ENCODE measurements around the gene DEDD2.

DEDD2 gene

GRCh38 chr19:42248270-42249148, 31.0 kb upstream of the DEDD2 start:
- no peak overlapping the region for H3K27ac ChIP-seq
- peaks cover 20% of the 10 kb centered on the region for H3K36me3 ChIP-seq
- H3K27me3 ChIP-seq (ENCODE audit: insufficient read depth, low read depth, severe bottlenecking) = no peaks in the 10 kb centered on the region
- H3K9me3 ChIP-seq (ENCODE audit: severe bottlenecking) = no peaks in the 10 kb centered on the region
- TF ChIP-seq, protein P1, sequence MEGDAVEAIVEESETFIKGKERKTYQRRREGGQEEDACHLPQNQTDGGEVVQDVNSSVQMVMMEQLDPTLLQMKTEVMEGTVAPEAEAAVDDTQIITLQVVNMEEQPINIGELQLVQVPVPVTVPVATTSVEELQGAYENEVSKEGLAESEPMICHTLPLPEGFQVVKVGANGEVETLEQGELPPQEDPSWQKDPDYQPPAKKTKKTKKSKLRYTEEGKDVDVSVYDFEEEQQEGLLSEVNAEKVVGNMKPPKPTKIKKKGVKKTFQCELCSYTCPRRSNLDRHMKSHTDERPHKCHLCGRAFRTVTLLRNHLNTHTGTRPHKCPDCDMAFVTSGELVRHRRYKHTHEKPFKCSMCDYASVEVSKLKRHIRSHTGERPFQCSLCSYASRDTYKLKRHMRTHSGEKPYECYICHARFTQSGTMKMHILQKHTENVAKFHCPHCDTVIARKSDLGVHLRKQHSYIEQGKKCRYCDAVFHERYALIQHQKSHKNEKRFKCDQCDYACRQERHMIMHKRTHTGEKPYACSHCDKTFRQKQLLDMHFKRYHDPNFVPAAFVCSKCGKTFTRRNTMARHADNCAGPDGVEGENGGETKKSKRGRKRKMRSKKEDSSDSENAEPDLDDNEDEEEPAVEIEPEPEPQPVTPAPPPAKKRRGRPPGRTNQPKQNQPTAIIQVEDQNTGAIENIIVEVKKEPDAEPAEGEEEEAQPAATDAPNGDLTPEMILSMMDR (IDR thresholded peaks at IDR 0.05; ENCODE audit: low read depth, low read length) = no peak
- no peak overlapping the region for H3K4me3 ChIP-seq (ENCODE audit: low read depth, low read length)
- DNase-seq = no peak

- no peaks in the 10 kb centered on the region for H3K27me3 ChIP-seq (ENCODE audit: insufficient read depth, low read depth, severe bottlenecking)
- H3K36me3 ChIP-seq = peaks cover 20% of the 10 kb centered on the region
- TF ChIP-seq, protein P1 (IDR thresholded peaks at IDR 0.05; ENCODE audit: low read depth, low read length) = no peak
- no peak for DNase-seq
- no peaks in the 10 kb centered on the region for H3K9me3 ChIP-seq (ENCODE audit: severe bottlenecking)
- H3K4me3 ChIP-seq (ENCODE audit: low read depth, low read length) = no peak overlapping the region
- no peak overlapping the region for H3K27ac ChIP-seq
Measured at GRCh38 chr19:42247640-42248199, 30.2 kb upstream of the DEDD2 start.

- H3K27ac ChIP-seq = peak overlapping the region; percentile 38; the same call in 1 of the 2 replicates
- peaks cover 20% of the 10 kb centered on the region for H3K36me3 ChIP-seq
- TF ChIP-seq, protein P1 (IDR thresholded peaks at IDR 0.05; ENCODE audit: low read depth, low read length) = no peak
- H3K9me3 ChIP-seq (ENCODE audit: severe bottlenecking) = no peaks in the 10 kb centered on the region
- DNase-seq = no peak
- H3K27me3 ChIP-seq (ENCODE audit: insufficient read depth, low read depth, severe bottlenecking) = no peaks in the 10 kb centered on the region
- H3K4me3 ChIP-seq (ENCODE audit: low read depth, low read length) = no peak overlapping the region
Measured at GRCh38 chr19:42246922-42247639, 29.6 kb upstream of the DEDD2 start.

GRCh38 chr19:42246143-42246921, 28.9 kb upstream of the DEDD2 start:
- peaks cover 20% of the 10 kb centered on the region for H3K36me3 ChIP-seq

DNA sequence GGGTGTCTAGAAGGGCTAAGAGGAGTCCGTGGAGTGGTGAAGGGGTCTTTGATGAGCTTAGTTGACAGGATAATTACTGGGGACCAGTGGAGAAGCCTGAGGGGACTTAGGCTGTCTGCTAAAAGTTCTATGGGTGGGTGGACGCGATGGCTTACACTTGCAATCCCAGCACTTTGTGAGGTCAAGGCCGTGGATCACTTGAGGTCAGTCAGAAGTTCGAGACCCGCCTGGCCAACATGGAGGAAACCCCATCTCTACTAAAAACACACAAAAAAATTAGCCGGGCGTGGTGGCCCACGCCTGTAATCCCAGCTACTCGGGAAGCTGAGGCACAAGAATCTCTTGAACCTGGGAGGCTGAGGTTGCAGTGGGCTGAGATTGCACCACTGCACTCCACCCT, 27.8 kb upstream of the DEDD2 start:
- Histone ChIP-seq H3K9me3 (ENCODE audit: severe bottlenecking) (no peaks in the 10 kb centered on the region), H3K4me3 (ENCODE audit: low read depth, low read length) (no peak overlapping the region), H3K27ac (no peak overlapping the region; the same call in 1 of the 2 replicates), H3K27me3 (ENCODE audit: insufficient read depth, low read depth, severe bottlenecking) (no peaks in the 10 kb centered on the region), H3K36me3 (peaks cover 21% of the 10 kb centered on the region)
- no peak for DNase-seq
- TF ChIP-seq, protein P1 (IDR thresholded peaks at IDR 0.05; ENCODE audit: low read depth, low read length) = no peak

More at GRCh38 chr19:42246143-42246921, 28.9 kb upstream of the DEDD2 start:
- TF ChIP-seq, protein P1 (IDR thresholded peaks at IDR 0.05; ENCODE audit: low read depth, low read length) = peak; percentile 50
- Histone ChIP-seq H3K9me3 (ENCODE audit: severe bottlenecking) (no peaks in the 10 kb centered on the region), H3K27me3 (ENCODE audit: insufficient read depth, low read depth, severe bottlenecking) (no peaks in the 10 kb centered on the region), H3K27ac (peak overlapping the region; percentile 38; the same call in 1 of the 2 replicates), H3K4me3 (ENCODE audit: low read depth, low read length) (no peak overlapping the region)
- peak; percentile 69 for DNase-seq
